ENCODE measurements around the gene LOXL3. TPM values are rescaled to one million over a fixed set of nuclear protein-coding genes. Genes with fewer than 3 reads are reported as not detected.
A peak's percentile ranks its signal among the peaks of the same experiment; 100 is the strongest.

Gene LOXL3
- total and polyA plus RNA-seq, 2 of the 8 experiments (the other 6 are each of a cell fraction or from before 2014, with no cell fraction given), result 22.4 to 27.2 TPM

DNA sequence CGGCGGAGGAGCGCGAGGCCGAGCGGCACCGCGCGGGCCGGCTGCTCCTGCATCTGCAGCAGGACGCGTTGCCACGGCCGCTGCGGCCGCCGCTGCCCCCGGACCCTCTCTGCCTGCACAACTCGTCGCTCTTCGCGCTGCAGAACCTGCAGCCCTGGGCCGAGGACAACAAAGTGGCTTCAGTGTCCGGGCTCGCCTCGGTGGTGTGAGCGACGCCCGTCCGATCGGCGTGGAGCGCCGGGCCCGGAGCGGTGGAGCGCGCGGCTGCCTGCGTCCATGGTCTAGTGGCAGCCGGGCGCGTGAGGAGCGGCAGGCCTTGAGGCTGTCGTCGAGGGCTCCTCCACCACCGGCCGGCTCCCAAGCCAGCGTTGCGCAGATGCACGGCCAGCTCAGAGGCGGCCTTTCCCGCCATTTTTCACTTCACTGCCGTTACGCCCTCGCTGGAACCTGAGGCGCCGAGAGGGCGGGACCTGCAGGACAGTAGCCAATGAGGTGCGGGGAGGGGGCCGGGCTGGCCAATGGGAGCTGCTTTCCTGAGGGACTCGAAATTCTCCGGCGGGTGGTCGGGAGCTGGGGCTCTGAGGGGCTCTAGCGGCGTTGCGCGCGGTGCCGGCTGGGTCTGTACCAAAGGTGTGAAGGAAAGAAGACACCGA, 37.6 kb downstream of the LOXL3 start (continued):
- TF ChIP-seq, protein P1, sequence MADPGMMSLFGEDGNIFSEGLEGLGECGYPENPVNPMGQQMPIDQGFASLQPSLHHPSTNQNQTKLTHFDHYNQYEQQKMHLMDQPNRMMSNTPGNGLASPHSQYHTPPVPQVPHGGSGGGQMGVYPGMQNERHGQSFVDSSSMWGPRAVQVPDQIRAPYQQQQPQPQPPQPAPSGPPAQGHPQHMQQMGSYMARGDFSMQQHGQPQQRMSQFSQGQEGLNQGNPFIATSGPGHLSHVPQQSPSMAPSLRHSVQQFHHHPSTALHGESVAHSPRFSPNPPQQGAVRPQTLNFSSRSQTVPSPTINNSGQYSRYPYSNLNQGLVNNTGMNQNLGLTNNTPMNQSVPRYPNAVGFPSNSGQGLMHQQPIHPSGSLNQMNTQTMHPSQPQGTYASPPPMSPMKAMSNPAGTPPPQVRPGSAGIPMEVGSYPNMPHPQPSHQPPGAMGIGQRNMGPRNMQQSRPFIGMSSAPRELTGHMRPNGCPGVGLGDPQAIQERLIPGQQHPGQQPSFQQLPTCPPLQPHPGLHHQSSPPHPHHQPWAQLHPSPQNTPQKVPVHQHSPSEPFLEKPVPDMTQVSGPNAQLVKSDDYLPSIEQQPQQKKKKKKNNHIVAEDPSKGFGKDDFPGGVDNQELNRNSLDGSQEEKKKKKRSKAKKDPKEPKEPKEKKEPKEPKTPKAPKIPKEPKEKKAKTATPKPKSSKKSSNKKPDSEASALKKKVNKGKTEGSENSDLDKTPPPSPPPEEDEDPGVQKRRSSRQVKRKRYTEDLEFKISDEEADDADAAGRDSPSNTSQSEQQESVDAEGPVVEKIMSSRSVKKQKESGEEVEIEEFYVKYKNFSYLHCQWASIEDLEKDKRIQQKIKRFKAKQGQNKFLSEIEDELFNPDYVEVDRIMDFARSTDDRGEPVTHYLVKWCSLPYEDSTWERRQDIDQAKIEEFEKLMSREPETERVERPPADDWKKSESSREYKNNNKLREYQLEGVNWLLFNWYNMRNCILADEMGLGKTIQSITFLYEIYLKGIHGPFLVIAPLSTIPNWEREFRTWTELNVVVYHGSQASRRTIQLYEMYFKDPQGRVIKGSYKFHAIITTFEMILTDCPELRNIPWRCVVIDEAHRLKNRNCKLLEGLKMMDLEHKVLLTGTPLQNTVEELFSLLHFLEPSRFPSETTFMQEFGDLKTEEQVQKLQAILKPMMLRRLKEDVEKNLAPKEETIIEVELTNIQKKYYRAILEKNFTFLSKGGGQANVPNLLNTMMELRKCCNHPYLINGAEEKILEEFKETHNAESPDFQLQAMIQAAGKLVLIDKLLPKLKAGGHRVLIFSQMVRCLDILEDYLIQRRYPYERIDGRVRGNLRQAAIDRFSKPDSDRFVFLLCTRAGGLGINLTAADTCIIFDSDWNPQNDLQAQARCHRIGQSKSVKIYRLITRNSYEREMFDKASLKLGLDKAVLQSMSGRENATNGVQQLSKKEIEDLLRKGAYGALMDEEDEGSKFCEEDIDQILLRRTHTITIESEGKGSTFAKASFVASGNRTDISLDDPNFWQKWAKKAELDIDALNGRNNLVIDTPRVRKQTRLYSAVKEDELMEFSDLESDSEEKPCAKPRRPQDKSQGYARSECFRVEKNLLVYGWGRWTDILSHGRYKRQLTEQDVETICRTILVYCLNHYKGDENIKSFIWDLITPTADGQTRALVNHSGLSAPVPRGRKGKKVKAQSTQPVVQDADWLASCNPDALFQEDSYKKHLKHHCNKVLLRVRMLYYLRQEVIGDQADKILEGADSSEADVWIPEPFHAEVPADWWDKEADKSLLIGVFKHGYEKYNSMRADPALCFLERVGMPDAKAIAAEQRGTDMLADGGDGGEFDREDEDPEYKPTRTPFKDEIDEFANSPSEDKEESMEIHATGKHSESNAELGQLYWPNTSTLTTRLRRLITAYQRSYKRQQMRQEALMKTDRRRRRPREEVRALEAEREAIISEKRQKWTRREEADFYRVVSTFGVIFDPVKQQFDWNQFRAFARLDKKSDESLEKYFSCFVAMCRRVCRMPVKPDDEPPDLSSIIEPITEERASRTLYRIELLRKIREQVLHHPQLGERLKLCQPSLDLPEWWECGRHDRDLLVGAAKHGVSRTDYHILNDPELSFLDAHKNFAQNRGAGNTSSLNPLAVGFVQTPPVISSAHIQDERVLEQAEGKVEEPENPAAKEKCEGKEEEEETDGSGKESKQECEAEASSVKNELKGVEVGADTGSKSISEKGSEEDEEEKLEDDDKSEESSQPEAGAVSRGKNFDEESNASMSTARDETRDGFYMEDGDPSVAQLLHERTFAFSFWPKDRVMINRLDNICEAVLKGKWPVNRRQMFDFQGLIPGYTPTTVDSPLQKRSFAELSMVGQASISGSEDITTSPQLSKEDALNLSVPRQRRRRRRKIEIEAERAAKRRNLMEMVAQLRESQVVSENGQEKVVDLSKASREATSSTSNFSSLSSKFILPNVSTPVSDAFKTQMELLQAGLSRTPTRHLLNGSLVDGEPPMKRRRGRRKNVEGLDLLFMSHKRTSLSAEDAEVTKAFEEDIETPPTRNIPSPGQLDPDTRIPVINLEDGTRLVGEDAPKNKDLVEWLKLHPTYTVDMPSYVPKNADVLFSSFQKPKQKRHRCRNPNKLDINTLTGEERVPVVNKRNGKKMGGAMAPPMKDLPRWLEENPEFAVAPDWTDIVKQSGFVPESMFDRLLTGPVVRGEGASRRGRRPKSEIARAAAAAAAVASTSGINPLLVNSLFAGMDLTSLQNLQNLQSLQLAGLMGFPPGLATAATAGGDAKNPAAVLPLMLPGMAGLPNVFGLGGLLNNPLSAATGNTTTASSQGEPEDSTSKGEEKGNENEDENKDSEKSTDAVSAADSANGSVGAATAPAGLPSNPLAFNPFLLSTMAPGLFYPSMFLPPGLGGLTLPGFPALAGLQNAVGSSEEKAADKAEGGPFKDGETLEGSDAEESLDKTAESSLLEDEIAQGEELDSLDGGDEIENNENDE (IDR thresholded peaks at IDR 0.05; ENCODE audit: insufficient replicate concordance, low read length), result no peak
- TF ChIP-seq USF2 (IDR thresholded peaks at IDR 0.05; ENCODE audit: low read length), result no peak
- TF ChIP-seq RFX5 (IDR thresholded peaks at IDR 0.05; ENCODE audit: borderline replicate concordance, low read depth, low read length), result no peak
- TF ChIP-seq RXRA (IDR thresholded peaks at IDR 0.05; ENCODE audit: insufficient read depth, low read depth, low read length), result no peak
- no peak for TF ChIP-seq RAD21 (IDR thresholded peaks at IDR 0.05 in 1 of 2, conservative IDR thresholded peaks at IDR 0.05 in 1 of 2; ENCODE audit: low read depth in 2 of 2, low read length in 2 of 2)
- peak; percentile 24; the same call in 1 of the 2 replicates for TF ChIP-seq YY1 (IDR thresholded peaks at IDR 0.05; ENCODE audit: low read depth, low read length)
- TF ChIP-seq SP2 (IDR thresholded peaks at IDR 0.05; ENCODE audit: low read length), result peak; percentile 58
- no peak for TF ChIP-seq BACH1 (IDR thresholded peaks at IDR 0.05; ENCODE audit: low read length)
- no peak for TF ChIP-seq NANOG (IDR thresholded peaks at IDR 0.05; ENCODE audit: insufficient read depth, low read depth, low read length, poor library complexity, severe bottlenecking)
